Measurements from ENCODE around the gene TCTA. TPM values are rescaled to one million over a fixed set of nuclear protein-coding genes. Genes with fewer than 3 reads are reported as not detected.

The TCTA gene
- total and polyA plus RNA-seq, 2 donors (not counting 3 experiments of a cell fraction or from before 2014, with no cell fraction given), result 21.9 to 32.3 TPM

- H2AFZ ChIP-seq (ENCODE audit: low read depth, low read length), result no peak overlapping the region
- H3K36me3 ChIP-seq (ENCODE audit: control insufficient read depth in 2 of 2, extremely low read depth in 1 of 2, insufficient read depth in 2 of 2, low read length in 2 of 2), result peaks cover 0 to 8% of the 10 kb centered on the region in 2 experiments
- H3K27me3 ChIP-seq (ENCODE audit: control insufficient read depth in 2 of 2, insufficient read depth in 2 of 2, low read length in 2 of 2), result no peaks in the 10 kb centered on the region
- H3K4me3 ChIP-seq (replicated peaks in 1 of 3; ENCODE audit: insufficient read depth in 1 of 3, low read depth in 1 of 3, low read length in 3 of 3), result no peak overlapping the region
- intact Hi-C loops (cut with micrococcal nuclease), result no loop called here
- H4K20me1 ChIP-seq (replicated peaks; ENCODE audit: control insufficient read depth, extremely low read depth, insufficient read depth, low read length), result no peaks in the 10 kb centered on the region
- no peak for TF ChIP-seq MYC (IDR thresholded peaks at IDR 0.05; ENCODE audit: low read depth, low read length)
- TF ChIP-seq GATA2 (IDR thresholded peaks at IDR 0.05; ENCODE audit: insufficient read depth, insufficient read length, low read depth, low read length), result no peak
- TF ChIP-seq CTCF (IDR thresholded peaks at IDR 0.05; ENCODE audit: extremely low read depth in 1 of 2, insufficient read depth in 1 of 2, low read depth in 1 of 2, low read length in 2 of 2), result no peak
- TF ChIP-seq FOS (IDR thresholded peaks at IDR 0.05; ENCODE audit: borderline replicate concordance, insufficient read depth, low read length), result no peak
- TF ChIP-seq JUN (IDR thresholded peaks at IDR 0.05; ENCODE audit: borderline replicate concordance, insufficient read depth, insufficient read length, low read depth), result no peak
- TF ChIP-seq EZH2 (IDR thresholded peaks at IDR 0.05; ENCODE audit: borderline replicate concordance, low read depth, low read length, severe bottlenecking), result no peak
- no peak for TF ChIP-seq MAX (IDR thresholded peaks at IDR 0.05; ENCODE audit: insufficient read depth, insufficient read length)
- no peak for TF ChIP-seq POLR2AphosphoS5 (IDR thresholded peaks at IDR 0.05; ENCODE audit: insufficient read depth, low read depth, low read length)
- no peak for TF ChIP-seq POLR2A (IDR thresholded peaks at IDR 0.05; ENCODE audit: low read depth, low read length)
- no peak overlapping the region for H3K27ac ChIP-seq (ENCODE audit: insufficient read depth, low read depth, low read length)
- DNase-seq (ENCODE audit: low read depth, low spot score), result no peak
- CTCF ChIA-PET, result interaction anchor here (1.2 kb wide), 1 partner anchor 9 kb away, joined by 3 read pairs; no protein-coding TSS in a partner anchor
- FAIRE-seq, result no peak
- H3K4me1 ChIP-seq (ENCODE audit: control insufficient read depth, extremely low read depth, insufficient read depth, low read length), result peaks cover 19% of the 10 kb centered on the region
- H3K9ac ChIP-seq (replicated peaks; ENCODE audit: extremely low read depth, insufficient read depth, low read length), result no peak overlapping the region
- peaks cover 12% of the 10 kb centered on the region for H3K79me2 ChIP-seq (ENCODE audit: control insufficient read depth, insufficient read depth, low read length)
- POLR2A ChIA-PET, result no interaction called here
- dilution Hi-C loops (cut with MboI; ENCODE audit: extremely low pct_ligation_motif_present, low sequenced_read_pairs), result no loop called here
- no peak overlapping the region for H3K4me2 ChIP-seq (ENCODE audit: insufficient read depth, low read length)
- no TSS peak for BruUV-seq (replicated peaks)
- H3K9me1 ChIP-seq (replicated peaks; ENCODE audit: control insufficient read depth, extremely low read depth, insufficient read depth, low read length), result no peaks in the 10 kb centered on the region
- H3K9me3 ChIP-seq (replicated peaks; ENCODE audit: control insufficient read depth, insufficient read depth, low read length), result no peaks in the 10 kb centered on the region
Observed at GRCh38 chr3:49417516-49418120, 5.4 kb downstream of the TCTA start.

Data from endothelial cell of umbilical vein (primary cell).